GM12864 (cell line): Measurements from ENCODE around the gene DCTD.
"Not testable (repeated sequence)": the region's sequence is repeated elsewhere in the genome, so short reads cannot be mapped to it uniquely, and the experiment has no call there.

Experiments
- DNase-seq: peaks from one replicate; pipeline ENCODE4 v3.0.0-alpha.2; 2011; ENCODE audit warnings: low read depth
- H3K4me3 ChIP-seq: 2 replicates; pipeline ENCODE4 v1.5.1; 2011; ENCODE audit warnings: mild to moderate bottlenecking, low read depth, low read length, control low read depth
- CTCF ChIP-seq: IDR thresholded peaks from 2 replicates; pipeline ENCODE4 v1.5.1; 2011; ENCODE audit warnings: low read depth, mild to moderate bottlenecking, moderate library complexity, low read length, control low read depth, inconsistent platforms; ENCODE audit errors: missing control alignments

DCTD gene

GRCh38 chr4:182904211-182904761, 12.9 kb downstream of the DCTD start:
- H3K4me3 ChIP-seq = no peak overlapping the region
- TF ChIP-seq CTCF = no peak
- DNase-seq = no peak

GRCh38 chr4:182903013-182903412, 14.2 kb downstream of the DCTD start:
- H3K4me3 ChIP-seq = no peak overlapping the region
- DNase-seq = no peak
- no peak for TF ChIP-seq CTCF

- DNase-seq = no peak
- H3K4me3 ChIP-seq = no peak overlapping the region
- TF ChIP-seq CTCF = no peak
These were observed 15.8 kb downstream of the DCTD start for GRCh38 chr4:182901337-182901736.

- not testable (repeated sequence) for H3K4me3 ChIP-seq, DNase-seq
These were observed 17.2 kb downstream of the DCTD start for GRCh38 chr4:182900021-182900420.

- DNase-seq = no peak
- no peak for TF ChIP-seq CTCF
- no peak overlapping the region for H3K4me3 ChIP-seq
These were observed 18.7 kb downstream of the DCTD start for GRCh38 chr4:182898479-182898799.

- no peak for TF ChIP-seq CTCF
- DNase-seq = no peak
- no peak overlapping the region for H3K4me3 ChIP-seq
These were observed 19.3 kb downstream of the DCTD start for GRCh38 chr4:182897601-182898478.

GRCh38 chr4:182896421-182896820, 20.8 kb downstream of the DCTD start:
- TF ChIP-seq CTCF = no peak
- no peak overlapping the region for H3K4me3 ChIP-seq
- no peak for DNase-seq
